Upper lobe of left lung (tissue), 6 donors: Measurements from ENCODE around the gene PXDN. TPM values are rescaled to one million over a fixed set of nuclear protein-coding genes. Genes with fewer than 3 reads are reported as not detected.
"Not testable (repeated sequence)": the region's sequence is repeated elsewhere in the genome, so short reads cannot be mapped to it uniquely, and the experiment has no call there.

Experiments
- ATAC-seq, 2 donors: fragments of 200-7000 bp; cut with Tn5 transposase; one replicate each; pipeline ENCODE4 v1.9.1; 2022; ENCODE audit warnings: mild to moderate bottlenecking in 2 of 2, moderate library complexity in 2 of 2; ENCODE audit not compliant: low FRiP score in 2 of 2
- DNase-seq, 2 donors: peaks; one replicate each; pipeline ENCODE4 v3.0.0-alpha.2; 2019 to 2020
- H3K27ac ChIP-seq, 4 donors: fragments of 200-600 bp; sonication (generic); one replicate each; pipeline ENCODE4 v1.5.1; 2016 to 2019
- H3K27me3 ChIP-seq, 4 donors: fragments of 200-600 bp; sonication (generic); one replicate each; pipeline ENCODE4 v1.5.1; 2017 to 2019
- H3K36me3 ChIP-seq, 4 donors: fragments of 200-600 bp; sonication (generic); one replicate each; pipeline ENCODE4 v1.5.1; 2016 to 2019
- H3K4me1 ChIP-seq, 4 donors: fragments of 200-600 bp; sonication (generic); one replicate each; pipeline ENCODE4 v1.5.1; 2018 to 2019
- H3K4me3 ChIP-seq, 4 donors: fragments of 200-600 bp; sonication (generic); one replicate each; pipeline ENCODE4 v1.5.1; 2017 to 2019; ENCODE audit warnings: mild to moderate bottlenecking in 2 of 4, moderate library complexity in 1 of 4
- H3K9me3 ChIP-seq, 4 donors: fragments of 200-600 bp; sonication (generic); one replicate each; pipeline ENCODE4 v1.5.1; 2018 to 2019
- EP300 ChIP-seq, 4 donors: sonication (generic); formaldehyde crosslinking; IDR thresholded peaks; one replicate each; pipeline ENCODE4 v1.5.1; 2017; ENCODE audit warnings: antibody characterized with exemption in 4 of 4, control low read depth in 2 of 4
- POLR2A ChIP-seq, 4 donors: fragments of 450-650 bp; IDR thresholded peaks; one replicate each; pipeline ENCODE4 v1.5.1; 2016 to 2017; ENCODE audit warnings: antibody characterized with exemption in 4 of 4, mild to moderate bottlenecking in 2 of 4
- POLR2AphosphoS5 ChIP-seq, 2 donors: sonication (generic); formaldehyde crosslinking; IDR thresholded peaks; one replicate each; pipeline ENCODE4 v1.5.1; 2017; ENCODE audit warnings: antibody characterized with exemption in 2 of 2
- WGBS, 2 donors: methylation state at CpG; one replicate each; pipeline ENCODE4 v1.1.5; 2017 to 2018; 5-methylcytosine and 5-hydroxymethylcytosine counted together
- total RNA-seq, 6 donors: library from RNA; depleted of rRNA in 4 of 6; stranded (reverse); fragments of >200 nt in 4 of 6; gene quantifications; one replicate each; pipeline versions ENCODE4 v1.1.0 to v1.2.1, GENCODE V29; 2016 to 2021
- TF ChIP-seq, protein P1 (sequence below), 6 experiments: fragments of 450-650 bp in 4 of 6; fragments of 200-600 bp in 2 of 6; sonication (generic) in 2 of 6; IDR thresholded peaks; one replicate each; pipeline ENCODE4 v1.5.1; 2016 to 2019; ENCODE audit warnings: antibody characterized with exemption in 6 of 6
- donor health status: DM: no; HTN: no; CAD: no; lungs with moderate emphysema.
- donor health status: DM: no; HTN: yes; CAD: no; lungs with severe emphysema.

Gene PXDN
- total RNA-seq, 6 donors from 2014 or later = 20.8 to 65.6 (median 38.5) TPM

DNA sequence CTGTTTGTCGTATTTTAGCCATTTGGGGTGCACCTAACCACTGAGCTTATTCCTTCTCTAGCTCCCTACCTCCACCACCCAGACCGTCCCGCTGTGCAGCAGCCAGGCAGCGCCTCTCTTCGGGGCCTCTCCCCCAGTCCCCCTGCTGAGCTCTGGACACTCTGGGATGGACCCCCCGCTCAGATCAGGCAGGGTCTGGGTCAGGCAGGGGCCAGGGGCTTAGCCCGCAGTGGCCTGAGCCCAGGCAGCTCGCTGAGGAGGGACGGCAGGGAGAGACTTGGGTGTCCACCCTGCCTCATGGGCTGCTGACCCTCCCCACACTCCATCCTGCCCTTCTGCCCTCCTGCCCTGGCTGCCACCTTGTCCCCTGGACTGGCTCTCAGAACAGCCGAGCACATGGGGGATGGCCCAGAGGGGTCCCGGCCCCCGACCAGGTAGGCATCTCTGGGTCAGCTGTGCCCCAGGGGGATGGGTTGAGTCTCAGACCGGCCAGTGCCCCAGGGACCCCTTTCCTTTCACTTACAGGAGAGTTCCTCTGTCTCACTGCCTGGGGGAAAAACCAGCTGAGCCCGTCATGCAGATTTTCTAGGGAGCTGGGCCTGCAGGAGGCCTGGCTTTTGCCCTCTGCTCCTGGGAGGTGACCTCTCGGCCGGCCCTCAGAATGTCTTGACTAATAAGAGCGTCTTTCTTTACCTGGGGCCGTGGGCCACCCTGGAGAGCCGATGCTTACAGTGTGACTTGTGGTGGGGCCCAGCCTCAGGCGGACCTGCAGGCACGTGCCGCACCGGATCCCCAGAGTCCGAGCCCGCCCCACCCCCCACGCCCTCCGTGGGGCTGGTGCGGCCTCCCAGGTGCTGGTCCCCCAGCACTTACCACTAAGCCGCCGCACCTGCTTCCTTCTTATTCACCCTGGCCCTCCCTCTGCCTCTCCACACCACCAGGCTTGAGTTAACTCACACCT is 22.8 kb upstream of the PXDN start:
- H3K9me3 ChIP-seq = no peaks in the 10 kb centered on the region
- no peaks in the 10 kb centered on the region for H3K36me3 ChIP-seq
- 66 to 87% methylated on average over 13 to 25 of the region's 30 CpGs for WGBS, 2 donors
- H3K27ac ChIP-seq = no peak overlapping the region
- no peak overlapping the region for H3K4me3 ChIP-seq
- no peaks in the 10 kb centered on the region for H3K4me1 ChIP-seq
- ATAC-seq (peak; percentile 34 to 44), DNase-seq (peak; percentile 2 to 71)
- no peaks in the 10 kb centered on the region for H3K27me3 ChIP-seq
- no peak for TF ChIP-seq POLR2A (IDR thresholded peaks at IDR 0.05)
- no peak for TF ChIP-seq POLR2AphosphoS5 (IDR thresholded peaks at IDR 0.05)
- TF ChIP-seq EP300 (IDR thresholded peaks at IDR 0.05) = no peak
- TF ChIP-seq, protein P1, sequence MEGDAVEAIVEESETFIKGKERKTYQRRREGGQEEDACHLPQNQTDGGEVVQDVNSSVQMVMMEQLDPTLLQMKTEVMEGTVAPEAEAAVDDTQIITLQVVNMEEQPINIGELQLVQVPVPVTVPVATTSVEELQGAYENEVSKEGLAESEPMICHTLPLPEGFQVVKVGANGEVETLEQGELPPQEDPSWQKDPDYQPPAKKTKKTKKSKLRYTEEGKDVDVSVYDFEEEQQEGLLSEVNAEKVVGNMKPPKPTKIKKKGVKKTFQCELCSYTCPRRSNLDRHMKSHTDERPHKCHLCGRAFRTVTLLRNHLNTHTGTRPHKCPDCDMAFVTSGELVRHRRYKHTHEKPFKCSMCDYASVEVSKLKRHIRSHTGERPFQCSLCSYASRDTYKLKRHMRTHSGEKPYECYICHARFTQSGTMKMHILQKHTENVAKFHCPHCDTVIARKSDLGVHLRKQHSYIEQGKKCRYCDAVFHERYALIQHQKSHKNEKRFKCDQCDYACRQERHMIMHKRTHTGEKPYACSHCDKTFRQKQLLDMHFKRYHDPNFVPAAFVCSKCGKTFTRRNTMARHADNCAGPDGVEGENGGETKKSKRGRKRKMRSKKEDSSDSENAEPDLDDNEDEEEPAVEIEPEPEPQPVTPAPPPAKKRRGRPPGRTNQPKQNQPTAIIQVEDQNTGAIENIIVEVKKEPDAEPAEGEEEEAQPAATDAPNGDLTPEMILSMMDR (IDR thresholded peaks at IDR 0.05) = no peak

DNA sequence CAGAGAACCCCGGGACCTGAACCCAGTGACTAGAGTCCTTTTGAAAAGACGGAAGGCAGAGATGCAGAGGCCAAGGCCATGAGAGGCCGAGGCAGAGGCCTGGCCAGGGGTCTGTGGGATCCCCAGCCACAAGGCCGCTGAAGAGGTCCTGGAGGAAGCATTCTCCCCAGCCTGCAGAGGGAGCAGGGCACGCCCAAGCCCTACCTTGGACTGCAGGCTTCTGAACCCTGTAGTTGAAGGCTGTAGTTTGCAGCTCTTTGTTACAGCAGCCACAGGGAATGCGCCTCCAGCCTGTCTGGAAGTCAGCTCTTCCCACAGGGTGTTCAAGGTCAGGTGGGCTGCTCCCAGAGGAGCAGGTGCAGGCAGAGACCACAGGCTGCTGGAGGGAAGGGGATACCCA is 22.1 kb upstream of the PXDN start:
- 84 to 93% methylated on average over 4 to 5 of the region's 6 CpGs for WGBS, 2 donors
- H3K36me3 ChIP-seq = no peaks in the 10 kb centered on the region
- H3K27me3 ChIP-seq = no peaks in the 10 kb centered on the region
- TF ChIP-seq, protein P1 (IDR thresholded peaks at IDR 0.05) = no peak
- TF ChIP-seq POLR2AphosphoS5 (IDR thresholded peaks at IDR 0.05) = no peak
- TF ChIP-seq POLR2A (IDR thresholded peaks at IDR 0.05) = no peak
- no peak for TF ChIP-seq EP300 (IDR thresholded peaks at IDR 0.05)
- H3K9me3 ChIP-seq = no peaks in the 10 kb centered on the region
- DNase-seq = peak; percentile 17 to 30
- H3K4me3 ChIP-seq = no peak overlapping the region
- H3K27ac ChIP-seq = no peak overlapping the region
- no peaks in the 10 kb centered on the region for H3K4me1 ChIP-seq
- ATAC-seq = no peak

DNA sequence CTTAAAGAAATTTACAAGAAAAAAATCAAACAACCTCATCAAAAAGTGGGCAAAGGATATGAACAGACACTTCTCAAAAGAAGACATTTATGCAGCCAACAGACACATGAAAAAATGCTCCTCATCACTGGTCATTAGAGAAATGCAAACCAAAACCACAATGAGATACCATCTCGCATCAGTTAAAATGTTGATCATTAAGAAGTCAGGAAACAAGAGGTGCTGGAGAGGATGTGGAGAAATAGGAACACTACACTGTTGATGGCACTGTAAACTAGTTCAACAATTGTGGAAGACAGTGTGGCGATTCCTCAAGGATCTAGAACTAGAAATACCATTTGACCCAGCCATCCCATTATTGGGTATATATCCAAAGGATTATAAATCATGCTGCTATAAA is 20.9 kb upstream of the PXDN start:
- not testable (repeated sequence) for DNase-seq, H3K4me1 ChIP-seq, ATAC-seq, H3K27ac ChIP-seq, H3K9me3 ChIP-seq, H3K27me3 ChIP-seq, H3K36me3 ChIP-seq, H3K4me3 ChIP-seq
- 69 to 88% methylated on average over 2 of the region's 2 CpGs for WGBS, 2 donors

GRCh38 chr2:1759611-1759930 is 15.3 kb upstream of the PXDN start:
- no peaks in the 10 kb centered on the region for H3K27me3 ChIP-seq
- H3K36me3 ChIP-seq = no peaks in the 10 kb centered on the region
- H3K27ac ChIP-seq = no peak overlapping the region
- ATAC-seq = no peak
- DNase-seq = no peak
- H3K4me3 ChIP-seq = no peak overlapping the region
- H3K9me3 ChIP-seq = peaks cover 0 to 5% (median 2%) of the 10 kb centered on the region in 4 donors
- peaks cover 7 to 8% (median 7%) of the 10 kb centered on the region in 4 donors for H3K4me1 ChIP-seq
- TF ChIP-seq, protein P1 (IDR thresholded peaks at IDR 0.05) = no peak
- 96 to 100% methylated on average over 4 to 9 of the region's 13 CpGs for WGBS, 2 donors

- DNase-seq = peak; percentile 17 to 77
- TF ChIP-seq, protein P1 (IDR thresholded peaks at IDR 0.05) = no peak
- no peak for TF ChIP-seq EP300 (IDR thresholded peaks at IDR 0.05)
- no peak for TF ChIP-seq POLR2AphosphoS5 (IDR thresholded peaks at IDR 0.05)
- TF ChIP-seq POLR2A (IDR thresholded peaks at IDR 0.05) = no peak
- Histone ChIP-seq H3K27me3 (no peaks in the 10 kb centered on the region), H3K9me3 (peaks cover 0 to 10% (median 3%) of the 10 kb centered on the region in 4 donors), H3K36me3 (no peaks in the 10 kb centered on the region), H3K4me1 (peaks cover 7 to 8% (median 7%) of the 10 kb centered on the region in 4 donors), H3K4me3 (no peak overlapping the region), H3K27ac (no peak overlapping the region)
- no peak for ATAC-seq
- WGBS, 2 donors = 92 to 95% methylated on average over 14 to 19 of the region's 26 CpGs
These were observed 14.7 kb upstream of the PXDN start for GRCh38 chr2:1758774-1759610.
